ENCODE data around the gene PLA2G10. TPM values are rescaled to one million over a fixed set of nuclear protein-coding genes. Genes with fewer than 3 reads are reported as not detected.

Gene PLA2G10
- total RNA-seq (2022; extraction: Qiagen RNA extraction; ENCODE audit: low read depth), result 0.29 to 0.42 TPM (median 0.36 TPM) in 4 of 5 replicates, not detected in the other

GRCh38 chr16:14694129-14694528 lies at the start of gene PLA2G10:
TSS of gene PLA2G10 (minus strand) at chr16:14694308. CDS start at chr16:14694229, 79 bp downstream.

GRCh38 chr16:14742273-14743128 lies 48.4 kb upstream of the PLA2G10 start, which contains the start of gene NPIPA2:
TSS of gene NPIPA2 (plus strand) at chr16:14742533. CDS start at chr16:14748066, 5,533 bp downstream.

GRCh38 chr16:14703156-14704011 lies 9.3 kb upstream of the PLA2G10 start, which contains the start of gene NPIPA3:
TSS of gene NPIPA3 (plus strand) at chr16:14703411. CDS start at chr16:14708944, 5,533 bp downstream.

DNA sequence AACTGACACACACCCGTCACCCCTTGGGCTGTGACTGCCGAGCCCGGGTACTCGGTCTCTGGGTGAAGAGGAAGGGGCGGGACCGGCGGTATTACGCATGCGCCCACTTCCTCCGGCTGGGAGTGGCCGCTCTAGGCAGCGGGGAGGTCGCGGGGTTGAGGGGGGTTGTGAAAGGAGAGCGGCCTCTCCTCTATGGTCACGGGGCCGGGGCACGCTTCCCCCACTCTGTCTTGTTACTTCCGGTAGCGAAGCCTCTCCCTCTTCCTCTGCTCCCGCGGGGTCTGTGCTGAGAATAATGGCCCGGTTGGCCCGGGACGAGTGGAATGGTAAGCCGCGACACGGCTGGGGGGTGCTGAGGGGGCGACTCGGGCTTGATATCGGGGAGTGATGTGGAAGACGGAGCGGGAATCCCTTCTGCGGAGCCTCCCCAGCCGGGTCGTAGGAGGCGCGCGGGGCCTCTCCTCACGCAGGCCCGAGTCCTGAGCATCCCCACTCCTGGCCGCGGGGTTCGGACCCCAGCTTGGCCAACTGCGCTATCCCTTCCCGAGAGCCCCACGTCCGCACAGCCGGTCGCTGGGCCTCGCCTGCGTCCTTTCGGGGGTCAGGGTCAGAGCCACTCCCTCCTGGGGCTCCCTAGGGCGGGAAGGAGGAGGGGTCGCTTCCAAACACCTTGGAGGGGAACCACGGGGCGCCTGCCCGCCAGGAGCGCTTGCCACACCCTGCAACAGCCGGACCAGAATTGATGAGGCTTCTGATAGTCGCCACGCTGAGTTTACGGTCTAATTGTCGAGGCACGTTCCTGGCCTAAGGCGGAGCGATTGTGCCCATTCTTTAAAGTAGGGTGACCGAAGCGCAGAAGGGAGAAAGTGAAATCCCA lies 61.2 kb downstream of the PLA2G10 start, which contains the start of gene BFAR:
Gene BFAR (plus strand): TSS at position 259 of the 877 bp plus-strand sequence. CDS start 11,396 bp downstream, outside the sequence.

GRCh38 chr16:14629919-14630619 lies 64.0 kb downstream of the PLA2G10 start, which contains the start of gene PARN:
TSS of gene PARN (minus strand) at chr16:14630260. CDS start at chr16:14630125, 135 bp downstream.

Other genes with a start within 250 kb of the PLA2G10 start
- 34.4 to 46.3 TPM (median 37.2 TPM) in 5 replicates for gene PARN, start 64.0 kb downstream of the PLA2G10 start, total RNA-seq (2022; extraction: Qiagen RNA extraction; ENCODE audit: low read depth)
- gene BFAR, start 61.4 kb downstream of the PLA2G10 start, total RNA-seq (2022; extraction: Qiagen RNA extraction; ENCODE audit: low read depth), result 105 to 120 TPM (median 117 TPM) in 5 replicates
- 1.2 to 2.1 TPM (median 1.4 TPM) in 5 replicates for gene NPIPA3, start 9.1 kb upstream of the PLA2G10 start, total RNA-seq (2022; extraction: Qiagen RNA extraction; ENCODE audit: low read depth)
- gene NPIPA2, start 48.2 kb upstream of the PLA2G10 start, total RNA-seq (2022; extraction: Qiagen RNA extraction; ENCODE audit: low read depth), result 0.71 to 2.8 TPM (median 1.2 TPM) in 5 replicates
- gene NOMO1, start 139.4 kb upstream of the PLA2G10 start, total RNA-seq (2022; extraction: Qiagen RNA extraction; ENCODE audit: low read depth), result 93.3 to 97.1 TPM (median 96.3 TPM) in 5 replicates
- 34.7 to 48.0 TPM (median 47.0 TPM) in 5 replicates for gene NPIPA1, start 243.1 kb upstream of the PLA2G10 start, total RNA-seq (2022; extraction: Qiagen RNA extraction; ENCODE audit: low read depth)